SH-SY5Y (cell line): ENCODE results near the gene RPS21.

Source experiments
- GATA2 ChIP-seq: IDR thresholded peaks from 2 replicates; pipeline ENCODE4 v1.6.1; 2011; ENCODE audit warnings: mild to moderate bottlenecking, low read depth, low read length
- GATA3 ChIP-seq: IDR thresholded peaks from 2 replicates; pipeline ENCODE4 v1.6.1; 2011; ENCODE audit warnings: low read depth, mild to moderate bottlenecking, low read length, moderate library complexity

- TF ChIP-seq GATA2 (no peak), GATA3 (no peak)
These were observed 27.3 kb upstream of the RPS21 start for GRCh38 chr20:62359491-62360121.
